Measurements from ENCODE around the gene RASAL2.

DNA sequence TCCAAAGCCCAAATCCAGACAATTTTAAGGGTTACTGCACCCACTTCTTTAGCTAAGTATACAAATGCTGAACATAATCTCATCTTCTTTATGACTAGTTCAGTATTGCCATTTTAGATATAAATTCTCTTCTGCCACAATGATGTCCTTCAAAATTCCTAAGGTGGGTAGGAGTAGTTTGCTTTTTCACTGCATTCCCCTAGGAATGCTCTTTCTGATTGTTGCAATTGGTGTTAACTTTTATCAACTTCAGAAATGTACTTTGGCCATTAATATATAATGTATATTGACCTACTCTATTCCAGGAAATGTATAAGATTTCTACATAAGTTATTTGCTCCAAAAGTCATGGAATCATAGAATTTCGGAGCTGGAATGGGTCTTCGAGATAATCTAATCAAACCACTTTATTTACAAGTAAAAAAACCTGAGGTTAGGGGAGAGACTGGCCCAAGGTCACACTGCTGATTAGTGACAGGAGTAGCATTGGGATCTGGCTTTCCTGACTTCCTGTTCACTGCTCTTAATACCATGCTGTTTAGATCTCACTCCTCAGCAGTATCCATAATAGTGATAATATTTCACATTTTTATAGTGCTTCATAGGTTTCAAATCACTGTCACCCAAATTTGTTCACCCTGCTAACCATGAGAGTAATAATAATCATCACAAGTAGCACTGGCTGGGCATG is 46.4 kb upstream of the RASAL2 start:
- TF ChIP-seq CCAR2 (optimal IDR thresholded peaks at IDR 0.05; ENCODE audit: low read depth, low read length): no peak
- TF ChIP-seq SIN3A (IDR thresholded peaks at IDR 0.05; ENCODE audit: borderline replicate concordance, low read depth, low read length): no peak
- TF ChIP-seq, protein P1, sequence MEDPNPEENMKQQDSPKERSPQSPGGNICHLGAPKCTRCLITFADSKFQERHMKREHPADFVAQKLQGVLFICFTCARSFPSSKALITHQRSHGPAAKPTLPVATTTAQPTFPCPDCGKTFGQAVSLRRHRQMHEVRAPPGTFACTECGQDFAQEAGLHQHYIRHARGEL (CRISPR knock-in tag; IDR thresholded peaks at IDR 0.05): no peak
- no peak for TF ChIP-seq CREB1 (IDR thresholded peaks at IDR 0.05)
- no peak for TF ChIP-seq CREB1 (CRISPR knock-in tag; IDR thresholded peaks at IDR 0.05)
- no peak for TF ChIP-seq PHF8 (CRISPR knock-in tag; IDR thresholded peaks at IDR 0.05)
- no peak for TF ChIP-seq CREM (IDR thresholded peaks at IDR 0.05)
- no peak for TF ChIP-seq CREM (CRISPR knock-in tag; IDR thresholded peaks at IDR 0.05)
- no peak for TF ChIP-seq ZZZ3 (CRISPR knock-in tag; IDR thresholded peaks at IDR 0.05; ENCODE audit: borderline replicate concordance)
- TF ChIP-seq, protein P2, sequence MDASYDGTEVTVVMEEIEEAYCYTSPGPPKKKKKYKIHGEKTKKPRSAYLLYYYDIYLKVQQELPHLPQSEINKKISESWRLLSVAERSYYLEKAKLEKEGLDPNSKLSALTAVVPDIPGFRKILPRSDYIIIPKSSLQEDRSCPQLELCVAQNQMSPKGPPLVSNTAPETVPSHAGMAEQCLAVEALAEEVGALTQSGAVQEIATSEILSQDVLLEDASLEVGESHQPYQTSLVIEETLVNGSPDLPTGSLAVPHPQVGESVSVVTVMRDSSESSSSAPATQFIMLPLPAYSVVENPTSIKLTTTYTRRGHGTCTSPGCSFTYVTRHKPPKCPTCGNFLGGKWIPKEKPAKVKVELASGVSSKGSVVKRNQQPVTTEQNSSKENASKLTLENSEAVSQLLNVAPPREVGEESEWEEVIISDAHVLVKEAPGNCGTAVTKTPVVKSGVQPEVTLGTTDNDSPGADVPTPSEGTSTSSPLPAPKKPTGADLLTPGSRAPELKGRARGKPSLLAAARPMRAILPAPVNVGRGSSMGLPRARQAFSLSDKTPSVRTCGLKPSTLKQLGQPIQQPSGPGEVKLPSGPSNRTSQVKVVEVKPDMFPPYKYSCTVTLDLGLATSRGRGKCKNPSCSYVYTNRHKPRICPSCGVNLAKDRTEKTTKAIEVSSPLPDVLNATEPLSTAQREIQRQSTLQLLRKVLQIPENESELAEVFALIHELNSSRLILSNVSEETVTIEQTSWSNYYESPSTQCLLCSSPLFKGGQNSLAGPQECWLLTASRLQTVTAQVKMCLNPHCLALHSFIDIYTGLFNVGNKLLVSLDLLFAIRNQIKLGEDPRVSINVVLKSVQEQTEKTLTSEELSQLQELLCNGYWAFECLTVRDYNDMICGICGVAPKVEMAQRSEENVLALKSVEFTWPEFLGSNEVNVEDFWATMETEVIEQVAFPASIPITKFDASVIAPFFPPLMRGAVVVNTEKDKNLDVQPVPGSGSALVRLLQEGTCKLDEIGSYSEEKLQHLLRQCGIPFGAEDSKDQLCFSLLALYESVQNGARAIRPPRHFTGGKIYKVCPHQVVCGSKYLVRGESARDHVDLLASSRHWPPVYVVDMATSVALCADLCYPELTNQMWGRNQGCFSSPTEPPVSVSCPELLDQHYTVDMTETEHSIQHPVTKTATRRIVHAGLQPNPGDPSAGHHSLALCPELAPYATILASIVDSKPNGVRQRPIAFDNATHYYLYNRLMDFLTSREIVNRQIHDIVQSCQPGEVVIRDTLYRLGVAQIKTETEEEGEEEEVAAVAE (CRISPR knock-in tag; IDR thresholded peaks at IDR 0.05; ENCODE audit: borderline replicate concordance): no peak
- no peak for TF ChIP-seq ZNF143 (CRISPR knock-in tag; IDR thresholded peaks at IDR 0.05)
- TF ChIP-seq, protein P3, sequence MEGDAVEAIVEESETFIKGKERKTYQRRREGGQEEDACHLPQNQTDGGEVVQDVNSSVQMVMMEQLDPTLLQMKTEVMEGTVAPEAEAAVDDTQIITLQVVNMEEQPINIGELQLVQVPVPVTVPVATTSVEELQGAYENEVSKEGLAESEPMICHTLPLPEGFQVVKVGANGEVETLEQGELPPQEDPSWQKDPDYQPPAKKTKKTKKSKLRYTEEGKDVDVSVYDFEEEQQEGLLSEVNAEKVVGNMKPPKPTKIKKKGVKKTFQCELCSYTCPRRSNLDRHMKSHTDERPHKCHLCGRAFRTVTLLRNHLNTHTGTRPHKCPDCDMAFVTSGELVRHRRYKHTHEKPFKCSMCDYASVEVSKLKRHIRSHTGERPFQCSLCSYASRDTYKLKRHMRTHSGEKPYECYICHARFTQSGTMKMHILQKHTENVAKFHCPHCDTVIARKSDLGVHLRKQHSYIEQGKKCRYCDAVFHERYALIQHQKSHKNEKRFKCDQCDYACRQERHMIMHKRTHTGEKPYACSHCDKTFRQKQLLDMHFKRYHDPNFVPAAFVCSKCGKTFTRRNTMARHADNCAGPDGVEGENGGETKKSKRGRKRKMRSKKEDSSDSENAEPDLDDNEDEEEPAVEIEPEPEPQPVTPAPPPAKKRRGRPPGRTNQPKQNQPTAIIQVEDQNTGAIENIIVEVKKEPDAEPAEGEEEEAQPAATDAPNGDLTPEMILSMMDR (CRISPR knock-in tag; IDR thresholded peaks at IDR 0.05): no peak
- no peak for TF ChIP-seq NONO (IDR thresholded peaks at IDR 0.05)
- TF ChIP-seq NONO (CRISPR knock-in tag; conservative IDR thresholded peaks at IDR 0.05): no peak
- no peak for TF ChIP-seq POLR2AphosphoS5 (IDR thresholded peaks at IDR 0.05; ENCODE audit: low read depth, low read length)
- no peak for TF ChIP-seq EP300 (IDR thresholded peaks at IDR 0.05; ENCODE audit: low read depth in 2 of 2, low read length in 2 of 2)
- no peak for TF ChIP-seq EP300 (CRISPR knock-in tag; IDR thresholded peaks at IDR 0.05; ENCODE audit: borderline replicate concordance)
- no peak for TF ChIP-seq HDAC2 (CRISPR knock-in tag; IDR thresholded peaks at IDR 0.05)

Measured in HepG2 (cell line).